OCI-LY7 (cell line): Measurements from ENCODE around the gene RUSC1.

ENCODE experiments used
- EZH2phosphoT487 ChIP-seq: fragments of 200-600 bp; sonication (generic); IDR thresholded peaks from 2 replicates; pipeline ENCODE4 v1.6.1; 2018; ENCODE audit warnings: low read depth, borderline replicate concordance, mild to moderate bottlenecking, mixed run types, antibody characterized with exemption, low read length, moderate library complexity, mixed read lengths
- TF ChIP-seq, protein P1 (sequence below): fragments of 200-600 bp; sonication (generic); conservative IDR thresholded peaks from 2 replicates; pipeline ENCODE4 v1.5.1; 2014; ENCODE audit warnings: mild to moderate bottlenecking, antibody characterized with exemption, low read length, moderate library complexity, mixed read lengths

DNA sequence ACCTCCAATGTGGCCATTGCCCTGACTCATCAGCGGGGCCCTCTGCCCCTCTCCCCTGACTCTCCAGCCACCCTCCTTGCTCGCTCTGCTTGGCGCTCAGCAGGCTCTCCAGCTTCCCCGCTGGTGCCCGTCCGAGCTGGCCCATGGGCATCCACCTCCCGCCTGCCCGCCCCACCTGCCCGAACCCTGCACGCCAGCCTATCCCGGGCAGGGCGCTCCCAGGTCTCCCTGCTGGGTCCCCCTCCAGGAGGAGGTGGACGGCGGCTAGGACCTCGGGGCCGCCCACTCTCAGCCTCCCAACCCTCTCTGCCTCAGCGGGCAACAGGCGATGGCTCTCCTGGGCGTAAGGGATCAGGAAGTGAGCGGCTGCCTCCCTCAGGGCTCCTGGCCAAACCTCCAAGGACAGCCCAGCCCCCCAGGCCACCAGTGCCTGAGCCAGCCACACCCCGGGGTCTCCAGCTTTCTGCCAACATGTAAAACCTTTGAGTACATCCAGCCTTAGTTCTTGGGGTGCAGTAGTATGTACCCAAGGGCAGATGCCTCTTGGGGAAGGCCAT lies 32.6 kb upstream of the RUSC1 start:
- TF ChIP-seq, protein P1, sequence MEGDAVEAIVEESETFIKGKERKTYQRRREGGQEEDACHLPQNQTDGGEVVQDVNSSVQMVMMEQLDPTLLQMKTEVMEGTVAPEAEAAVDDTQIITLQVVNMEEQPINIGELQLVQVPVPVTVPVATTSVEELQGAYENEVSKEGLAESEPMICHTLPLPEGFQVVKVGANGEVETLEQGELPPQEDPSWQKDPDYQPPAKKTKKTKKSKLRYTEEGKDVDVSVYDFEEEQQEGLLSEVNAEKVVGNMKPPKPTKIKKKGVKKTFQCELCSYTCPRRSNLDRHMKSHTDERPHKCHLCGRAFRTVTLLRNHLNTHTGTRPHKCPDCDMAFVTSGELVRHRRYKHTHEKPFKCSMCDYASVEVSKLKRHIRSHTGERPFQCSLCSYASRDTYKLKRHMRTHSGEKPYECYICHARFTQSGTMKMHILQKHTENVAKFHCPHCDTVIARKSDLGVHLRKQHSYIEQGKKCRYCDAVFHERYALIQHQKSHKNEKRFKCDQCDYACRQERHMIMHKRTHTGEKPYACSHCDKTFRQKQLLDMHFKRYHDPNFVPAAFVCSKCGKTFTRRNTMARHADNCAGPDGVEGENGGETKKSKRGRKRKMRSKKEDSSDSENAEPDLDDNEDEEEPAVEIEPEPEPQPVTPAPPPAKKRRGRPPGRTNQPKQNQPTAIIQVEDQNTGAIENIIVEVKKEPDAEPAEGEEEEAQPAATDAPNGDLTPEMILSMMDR: no peak
- TF ChIP-seq EZH2phosphoT487: no peak
